ENCODE data around the gene PUS7L.

GRCh38 chr12:43728698-43729097, 29.9 kb downstream of the PUS7L start:
- TF ChIP-seq CTCF (conservative IDR thresholded peaks at IDR 0.05 in 1 of 2, IDR thresholded peaks at IDR 0.05 in 1 of 2; ENCODE audit: extremely low read depth in 1 of 2, insufficient read depth in 1 of 2, low read depth in 1 of 2, low read length in 2 of 2) (no peak), EZH2 (IDR thresholded peaks at IDR 0.05; ENCODE audit: borderline replicate concordance, low read length) (no peak)
